ENCODE measurements around the gene IFI27L1. TPM values are rescaled to one million over a fixed set of nuclear protein-coding genes. Genes with fewer than 3 reads are reported as not detected.

The IFI27L1 gene
- total RNA-seq, 1 donor from 2014 or later, result 36.8 TPM

- Mint-ChIP-seq H3K27ac (no peak overlapping the region), H3K36me3 (no peaks in the 10 kb centered on the region), H3K9me3 (no peaks in the 10 kb centered on the region), H3K4me1 (ENCODE audit: unreplicated experiment) (peaks cover 16% of the 10 kb centered on the region), H3K27me3 (peaks cover 15% of the 10 kb centered on the region), H3K4me3 (no peak overlapping the region)
- TF ChIP-seq, protein P1, sequence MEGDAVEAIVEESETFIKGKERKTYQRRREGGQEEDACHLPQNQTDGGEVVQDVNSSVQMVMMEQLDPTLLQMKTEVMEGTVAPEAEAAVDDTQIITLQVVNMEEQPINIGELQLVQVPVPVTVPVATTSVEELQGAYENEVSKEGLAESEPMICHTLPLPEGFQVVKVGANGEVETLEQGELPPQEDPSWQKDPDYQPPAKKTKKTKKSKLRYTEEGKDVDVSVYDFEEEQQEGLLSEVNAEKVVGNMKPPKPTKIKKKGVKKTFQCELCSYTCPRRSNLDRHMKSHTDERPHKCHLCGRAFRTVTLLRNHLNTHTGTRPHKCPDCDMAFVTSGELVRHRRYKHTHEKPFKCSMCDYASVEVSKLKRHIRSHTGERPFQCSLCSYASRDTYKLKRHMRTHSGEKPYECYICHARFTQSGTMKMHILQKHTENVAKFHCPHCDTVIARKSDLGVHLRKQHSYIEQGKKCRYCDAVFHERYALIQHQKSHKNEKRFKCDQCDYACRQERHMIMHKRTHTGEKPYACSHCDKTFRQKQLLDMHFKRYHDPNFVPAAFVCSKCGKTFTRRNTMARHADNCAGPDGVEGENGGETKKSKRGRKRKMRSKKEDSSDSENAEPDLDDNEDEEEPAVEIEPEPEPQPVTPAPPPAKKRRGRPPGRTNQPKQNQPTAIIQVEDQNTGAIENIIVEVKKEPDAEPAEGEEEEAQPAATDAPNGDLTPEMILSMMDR (conservative IDR thresholded peaks at IDR 0.05), result no peak
- DNase-seq (ENCODE audit: extremely low spot score, unreplicated experiment), result peak; percentile 25
Measured at GRCh38 chr14:94125659-94126418, 44.7 kb downstream of the IFI27L1 start.

DNA sequence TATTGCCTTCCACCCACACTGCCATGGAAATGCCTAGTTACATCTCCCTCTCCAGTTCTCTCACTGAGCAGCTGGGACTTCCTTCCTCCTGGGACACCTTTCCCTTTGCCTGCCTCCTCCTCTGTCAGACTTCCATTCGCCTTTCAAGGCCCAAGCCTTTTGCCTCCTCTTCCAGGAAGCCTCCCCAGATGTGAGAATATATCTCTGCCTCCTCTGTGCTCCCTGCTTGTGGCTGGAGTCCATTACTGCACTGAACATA lies 45.2 kb downstream of the IFI27L1 start:
- Mint-ChIP-seq H3K27me3 (peaks cover 15% of the 10 kb centered on the region), H3K27ac (no peak overlapping the region), H3K4me3 (no peak overlapping the region), H3K36me3 (no peaks in the 10 kb centered on the region), H3K9me3 (no peaks in the 10 kb centered on the region), H3K4me1 (ENCODE audit: unreplicated experiment) (peaks cover 16% of the 10 kb centered on the region)
- no peak for DNase-seq (ENCODE audit: extremely low spot score, unreplicated experiment)
- TF ChIP-seq, protein P1 (conservative IDR thresholded peaks at IDR 0.05), result no peak

GRCh38 chr14:94126800-94127199 lies 45.7 kb downstream of the IFI27L1 start:
- no peak for DNase-seq (ENCODE audit: extremely low spot score, unreplicated experiment)
- H3K4me1 Mint-ChIP-seq (ENCODE audit: unreplicated experiment), result peaks cover 16% of the 10 kb centered on the region
- peaks cover 12% of the 10 kb centered on the region for H3K27me3 Mint-ChIP-seq
- TF ChIP-seq, protein P1 (conservative IDR thresholded peaks at IDR 0.05), result no peak
- H3K9me3 Mint-ChIP-seq, result no peaks in the 10 kb centered on the region
- H3K4me3 Mint-ChIP-seq, result no peak overlapping the region
- peak overlapping the region; percentile 12 for H3K27ac Mint-ChIP-seq
- H3K36me3 Mint-ChIP-seq, result no peaks in the 10 kb centered on the region

DNA sequence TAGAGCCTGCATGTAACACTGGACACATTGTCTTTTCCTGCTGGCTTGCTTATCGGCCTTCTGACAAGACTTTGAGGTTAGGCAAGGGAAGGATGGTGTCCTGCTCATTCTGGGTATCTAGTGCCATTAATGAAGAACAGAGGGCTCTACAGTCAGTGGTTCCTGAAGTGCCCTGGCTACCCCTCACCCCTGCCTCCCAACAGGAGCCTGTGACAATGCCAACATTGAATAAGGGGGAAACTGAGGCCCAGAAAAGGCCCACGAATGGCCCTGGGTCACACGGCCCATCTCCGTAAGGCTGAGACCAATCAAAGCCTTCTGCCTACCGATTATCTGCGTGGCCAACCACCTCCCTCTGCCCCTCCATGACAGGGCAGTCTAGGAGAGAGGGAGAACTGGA lies 46.2 kb downstream of the IFI27L1 start:
- H3K4me3 Mint-ChIP-seq, result no peak overlapping the region
- TF ChIP-seq, protein P1 (conservative IDR thresholded peaks at IDR 0.05), result no peak
- H3K27ac Mint-ChIP-seq, result no peak overlapping the region
- no peaks in the 10 kb centered on the region for H3K36me3 Mint-ChIP-seq
- no peaks in the 10 kb centered on the region for H3K9me3 Mint-ChIP-seq
- H3K27me3 Mint-ChIP-seq, result peaks cover 7% of the 10 kb centered on the region
- peaks cover 16% of the 10 kb centered on the region for H3K4me1 Mint-ChIP-seq (ENCODE audit: unreplicated experiment)
- DNase-seq (ENCODE audit: extremely low spot score, unreplicated experiment), result peak; percentile 36

- H3K9me3 Mint-ChIP-seq, result no peaks in the 10 kb centered on the region
- peak overlapping the region; percentile 88 for H3K4me3 Mint-ChIP-seq
- peaks cover 5% of the 10 kb centered on the region for H3K27me3 Mint-ChIP-seq
- no peaks in the 10 kb centered on the region for H3K36me3 Mint-ChIP-seq
- H3K27ac Mint-ChIP-seq, result no peak overlapping the region
- no peak for DNase-seq (ENCODE audit: extremely low spot score, unreplicated experiment)
- TF ChIP-seq, protein P1 (conservative IDR thresholded peaks at IDR 0.05), result no peak
- peaks cover 16% of the 10 kb centered on the region for H3K4me1 Mint-ChIP-seq (ENCODE audit: unreplicated experiment)
Measured at GRCh38 chr14:94128216-94128839, 47.2 kb downstream of the IFI27L1 start.

Measured in type B pancreatic cell (in vitro differentiated cells).